H1 (cell line): ENCODE data around the gene PPEF2. TPM values are rescaled to one million over a fixed set of nuclear protein-coding genes. Genes with fewer than 3 reads are reported as not detected.

Source experiments
- CTCF ChIA-PET: fragments of 300-600 bp; sonication (Branson Sonifier 250); formaldehyde crosslinking; loops from one replicate; lab custom pipeline; 2021; ENCODE audit not compliant: partially characterized antibody; lab: Charles Lee
- POLR2A ChIA-PET: fragments of 300-600 bp; sonication (Branson Sonifier 250); formaldehyde crosslinking; loops from one replicate; lab custom pipeline; 2021; ENCODE audit warnings: inconsistent platforms; ENCODE audit not compliant: partially characterized antibody; lab: Charles Lee
- DNase-seq, 2 experiments: peaks; one replicate each; pipeline versions ENCODE4 v3.0.0 to v3.0.0-alpha.2; 2010 to 2022; ENCODE audit warnings: low spot score in 2 of 2, low read depth in 1 of 2, mixed read lengths in 1 of 2
- FAIRE-seq: peaks from 2 replicates; lab custom pipeline; 2011; peaks lifted over from hg19 to GRCh38; lab: Jason Lieb, UNC
- H2AFZ ChIP-seq: 2 replicates; pipeline ENCODE4 v1.8.1; 2012; ENCODE audit warnings: low read length, inconsistent platforms
- H2AK5ac ChIP-seq: 2 replicates; pipeline ENCODE4 v1.6.1; 2013; ENCODE audit warnings: low read depth, low read length
- H2BK120ac ChIP-seq: replicated peaks from 2 replicates; pipeline ENCODE3; 2013; ENCODE audit warnings: low read depth, low read length, inconsistent platforms
- H2BK12ac ChIP-seq: 2 replicates; pipeline ENCODE4 v1.6.1; 2013; ENCODE audit warnings: low read depth, low read length
- H2BK15ac ChIP-seq: 2 replicates; pipeline ENCODE4 v1.6.1; 2013; ENCODE audit warnings: low read length
- H2BK20ac ChIP-seq: 2 replicates; pipeline ENCODE4 v1.6.1; 2013; ENCODE audit warnings: low read length
- H2BK5ac ChIP-seq: 2 replicates; pipeline ENCODE4 v1.6.1; 2013; ENCODE audit warnings: low read depth, low read length
- H3K14ac ChIP-seq: 2 replicates; pipeline ENCODE4 v1.6.1; 2013; ENCODE audit warnings: inconsistent platforms; ENCODE audit not compliant: insufficient read length
- H3K18ac ChIP-seq: 2 replicates; pipeline ENCODE4 v1.6.1; 2013; ENCODE audit warnings: low read length; ENCODE audit errors: extremely low read depth
- H3K23ac ChIP-seq: 2 replicates; pipeline ENCODE4 v1.6.1; 2013; ENCODE audit warnings: inconsistent platforms; ENCODE audit not compliant: insufficient read length
- H3K23me2 ChIP-seq: 2 replicates; pipeline ENCODE4 v1.6.1; 2013; ENCODE audit warnings: low read depth, low read length
- H3K27ac ChIP-seq: 2 replicates; pipeline ENCODE4 v1.6.1; 2011; ENCODE audit warnings: low read depth, low read length, inconsistent platforms
- H3K27me3 ChIP-seq, 4 experiments: replicated peaks in 1 of 4; 1 replicate in 1 of 4; 2 replicates in 3 of 4; pipeline versions ENCODE4 v1.6.1 to v1.8.1; 2011 to 2013; ENCODE audit warnings: low read length in 3 of 4, mild to moderate bottlenecking in 3 of 4, inconsistent platforms in 2 of 4, mixed read lengths in 2 of 4, moderate library complexity in 1 of 4; ENCODE audit not compliant: control insufficient read depth in 3 of 4, insufficient read depth in 3 of 4; ENCODE audit errors: extremely low read depth in 1 of 4
- H3K36me3 ChIP-seq, 4 experiments: 2 replicates each; pipeline versions ENCODE4 v1.6.1 to v1.8.1; 2011 to 2013; ENCODE audit warnings: mild to moderate bottlenecking in 4 of 4, low read length in 3 of 4, moderate library complexity in 2 of 4, control low read depth in 1 of 4, inconsistent platforms in 1 of 4; ENCODE audit not compliant: insufficient read depth in 4 of 4, control insufficient read depth in 2 of 4
- H3K4ac ChIP-seq: replicated peaks from 2 replicates; pipeline ENCODE3; 2013; ENCODE audit warnings: low read length, low read depth, mixed read lengths, inconsistent platforms; ENCODE audit not compliant: insufficient read length
- H3K4me1 ChIP-seq, 4 experiments: replicated peaks in 1 of 4; 1 replicate in 1 of 4; 2 replicates in 3 of 4; pipeline versions ENCODE4 v1.6.1 to v1.8.1; 2011 to 2013; ENCODE audit warnings: low read length in 3 of 4, inconsistent platforms in 2 of 4, mixed read lengths in 1 of 4; ENCODE audit not compliant: insufficient read depth in 4 of 4, control insufficient read depth in 3 of 4
- H3K4me2 ChIP-seq, 2 experiments: 2 replicates each; pipeline versions ENCODE4 v1.6.1 to v1.8.1; 2011 to 2013; ENCODE audit warnings: low read depth in 2 of 2, low read length in 2 of 2, control low read depth in 1 of 2, inconsistent platforms in 1 of 2, mild to moderate bottlenecking in 1 of 2; ENCODE audit not compliant: insufficient read depth in 1 of 2
- H3K4me3 ChIP-seq, 4 experiments: fragments of 200-600, 300-600 bp in 1 of 4; sonication (generic), shearing (Covaris generic), sonication (Bioruptor Twin) in 1 of 4; 2 replicates each; pipeline versions ENCODE4 v1.5.1 to v1.8.1; 2011 to 2016; ENCODE audit warnings: low read length in 4 of 4, low read depth in 3 of 4, control low read depth in 2 of 4, inconsistent platforms in 2 of 4, mild to moderate bottlenecking in 2 of 4, mixed read lengths in 1 of 4, moderate library complexity in 1 of 4; ENCODE audit not compliant: insufficient read depth in 2 of 4; ENCODE audit errors: extremely low read depth in 1 of 4
- H3K56ac ChIP-seq: replicated peaks from 2 replicates; pipeline ENCODE3; 2013; ENCODE audit warnings: low read depth, mild to moderate bottlenecking, mixed read lengths, low read length, inconsistent platforms; ENCODE audit not compliant: insufficient read length
- H3K79me1 ChIP-seq: 2 replicates; pipeline ENCODE4 v1.6.1; 2013; ENCODE audit warnings: low read depth, low read length, control low read depth
- H3K79me2 ChIP-seq, 2 experiments: 2 replicates each; pipeline versions ENCODE4 v1.6.1 to v1.8.1; 2012 to 2013; ENCODE audit warnings: low read length in 2 of 2, mild to moderate bottlenecking in 2 of 2, inconsistent platforms in 1 of 2; ENCODE audit not compliant: insufficient read depth in 2 of 2, control insufficient read depth in 1 of 2
- H3K9ac ChIP-seq, 4 experiments: replicated peaks in 1 of 4; 1 replicate in 1 of 4; 2 replicates in 3 of 4; pipeline versions ENCODE4 v1.6.1 to v1.8.1; 2011 to 2013; ENCODE audit warnings: low read depth in 3 of 4, low read length in 3 of 4, control low read depth in 2 of 4, mild to moderate bottlenecking in 2 of 4, moderate library complexity in 2 of 4, inconsistent platforms in 1 of 4; ENCODE audit errors: extremely low read depth in 1 of 4
- H3K9me3 ChIP-seq, 2 experiments: 2 replicates each; pipeline versions ENCODE4 v1.6.1 to v1.8.1; 2012 to 2013; ENCODE audit warnings: mild to moderate bottlenecking in 2 of 2, moderate library complexity in 2 of 2, control low read depth in 1 of 2, inconsistent platforms in 1 of 2, low read depth in 1 of 2, low read length in 1 of 2, mixed read lengths in 1 of 2; ENCODE audit not compliant: insufficient read depth in 2 of 2
- H4K20me1 ChIP-seq, 2 experiments: replicated peaks in 1 of 2; 2 replicates each; pipeline versions ENCODE3 to v1.8.1; 2011 to 2013; ENCODE audit warnings: inconsistent platforms in 2 of 2, low read length in 2 of 2, mild to moderate bottlenecking in 1 of 2; ENCODE audit not compliant: insufficient read depth in 2 of 2, control insufficient read depth in 1 of 2
- H4K5ac ChIP-seq: 2 replicates; pipeline ENCODE4 v1.6.1; 2013; ENCODE audit warnings: low read length, low read depth, mixed read lengths, inconsistent platforms; ENCODE audit not compliant: insufficient read length
- H4K8ac ChIP-seq: 2 replicates; pipeline ENCODE4 v1.8.0; 2013; ENCODE audit warnings: mild to moderate bottlenecking, moderate library complexity, low read length, inconsistent platforms; ENCODE audit not compliant: insufficient read depth; ENCODE audit errors: extremely low read depth
- H4K91ac ChIP-seq: replicated peaks from 2 replicates; pipeline ENCODE3; 2013; ENCODE audit warnings: low read length, mixed read lengths, inconsistent platforms; ENCODE audit not compliant: insufficient read length
- CTBP2 ChIP-seq: IDR thresholded peaks from 2 replicates; pipeline ENCODE4 v1.7.0; 2011; ENCODE audit warnings: borderline replicate concordance, mild to moderate bottlenecking, moderate library complexity, mixed read lengths, low read length; ENCODE audit not compliant: insufficient read depth, insufficient read length
- JUN ChIP-seq: IDR thresholded peaks from 2 replicates; pipeline ENCODE4 v1.6.1; 2011; ENCODE audit warnings: low read depth, mild to moderate bottlenecking, improper control_type of control experiment, low read length
- RFX5 ChIP-seq: IDR thresholded peaks from 2 replicates; pipeline ENCODE4 v1.6.1; 2011; ENCODE audit warnings: low read depth, low read length, improper control_type of control experiment, borderline replicate concordance
- SP1 ChIP-seq: IDR thresholded peaks from 2 replicates; pipeline ENCODE4 v1.6.1; 2011; ENCODE audit warnings: low read depth, low read length
- SRF ChIP-seq: IDR thresholded peaks from 2 replicates; pipeline ENCODE4 v1.6.1; 2011; ENCODE audit warnings: mild to moderate bottlenecking, low read depth, low read length, moderate library complexity
- WGBS, 2 experiments: shearing (Covaris generic) in 1 of 2; methylation state at CpG; one replicate each; pipeline versions ENCODE4 v1.1.6 to v1.1.7; 2013 to 2015; ENCODE audit warnings: low lambda C conversion rate in 2 of 2, mixed read lengths in 2 of 2, inconsistent platforms in 1 of 2, low coverage in 1 of 2, missing lambda C conversion rate in 1 of 2; ENCODE audit not compliant: insufficient replicate concordance in 2 of 2, insufficient coverage in 1 of 2, insufficient read length in 1 of 2; ENCODE audit errors: extremely low coverage in 1 of 2, missing lambda C conversion rate in 1 of 2; 5-methylcytosine and 5-hydroxymethylcytosine counted together
- long read RNA-seq, 2 experiments: library from RNA in 1 of 2; library from capped mRNA in 1 of 2; stranded (forward); transcript quantifications; one replicate each; pipeline ENCODE4 v2.0.0, GENCODE V29; 2021; ENCODE audit warnings: inconsistent platforms in 1 of 2
- polyA minus RNA-seq, 3 experiments: library from RNA; depleted of rRNA, polyadenylated mRNA; stranded (reverse); fragments of >200 nt; gene quantifications; 1 replicate in 2 of 3; 2 replicates in 1 of 3; pipeline ENCODE4 v1.2.3, GENCODE V29; 2011
- polyA plus RNA-seq, 7 experiments: library from polyadenylated mRNA; depleted of rRNA in 3 of 7; stranded (reverse) in 5 of 7; unstranded in 2 of 7; fragments of >200 nt in 5 of 7; fragments of 200-250 nt in 2 of 7; gene quantifications; 1 replicate in 5 of 7; 2 replicates in 1 of 7; 4 replicates in 1 of 7; pipeline versions ENCODE4 v1.2.1 to v1.2.3, GENCODE V29; 2011 to 2013; ENCODE audit warnings: missing spikeins in 2 of 7, mixed read lengths in 2 of 7
- total RNA-seq: library from RNA; stranded (reverse); fragmentation: NEBNext Ultra II Directional; extraction: Animal tissue kit (Norgen Biotek cat#: 25700); gene quantifications from 2 replicates; pipeline ENCODE4 v1.2.1, GENCODE V29; 2021
- TF ChIP-seq, protein P1 (sequence below): IDR thresholded peaks from 2 replicates; pipeline ENCODE4 v1.6.1; 2012; ENCODE audit warnings: inconsistent platforms

PPEF2 gene, protein sequence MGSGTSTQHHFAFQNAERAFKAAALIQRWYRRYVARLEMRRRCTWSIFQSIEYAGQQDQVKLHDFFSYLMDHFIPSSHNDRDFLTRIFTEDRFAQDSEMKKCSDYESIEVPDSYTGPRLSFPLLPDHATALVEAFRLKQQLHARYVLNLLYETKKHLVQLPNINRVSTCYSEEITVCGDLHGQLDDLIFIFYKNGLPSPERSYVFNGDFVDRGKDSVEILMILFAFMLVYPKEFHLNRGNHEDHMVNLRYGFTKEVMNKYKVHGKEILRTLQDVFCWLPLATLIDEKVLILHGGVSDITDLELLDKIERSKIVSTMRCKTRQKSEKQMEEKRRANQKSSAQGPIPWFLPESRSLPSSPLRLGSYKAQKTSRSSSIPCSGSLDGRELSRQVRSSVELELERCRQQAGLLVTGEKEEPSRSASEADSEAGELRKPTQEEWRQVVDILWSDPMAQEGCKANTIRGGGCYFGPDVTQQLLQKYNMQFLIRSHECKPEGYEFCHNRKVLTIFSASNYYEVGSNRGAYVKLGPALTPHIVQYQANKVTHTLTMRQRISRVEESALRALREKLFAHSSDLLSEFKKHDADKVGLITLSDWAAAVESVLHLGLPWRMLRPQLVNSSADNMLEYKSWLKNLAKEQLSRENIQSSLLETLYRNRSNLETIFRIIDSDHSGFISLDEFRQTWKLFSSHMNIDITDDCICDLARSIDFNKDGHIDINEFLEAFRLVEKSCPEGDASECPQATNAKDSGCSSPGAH
- total RNA-seq, result not detected in 2 replicates
- 0.03 TPM in 1 of 2 replicates, not detected in the other for polyA plus RNA-seq (2011; rRNA removed)
- polyA plus RNA-seq (2011; cell fraction: cytosol; rRNA removed), result 0.10 TPM
- polyA plus RNA-seq (2011; cell fraction: nucleus; rRNA removed), result 0.13 TPM
- not detected in 4 replicates for polyA plus RNA-seq (2012, experiment 1 of 2)
- polyA plus RNA-seq (2012, experiment 2 of 2), result not detected
- 0.02 TPM for polyA plus RNA-seq (2013, experiment 1 of 2)
- polyA plus RNA-seq (2013, experiment 2 of 2), result 0.02 TPM
- polyA minus RNA-seq (2011; rRNA and poly(A)+ RNA removed), result not detected in 2 replicates
- not detected for polyA minus RNA-seq (2011; cell fraction: cytosol; rRNA and poly(A)+ RNA removed)
- not detected for polyA minus RNA-seq (2011; cell fraction: nucleus; rRNA and poly(A)+ RNA removed)
- long read RNA-seq, experiment 1, result 0 reads
- long read RNA-seq, experiment 2, result 0 reads

DNA sequence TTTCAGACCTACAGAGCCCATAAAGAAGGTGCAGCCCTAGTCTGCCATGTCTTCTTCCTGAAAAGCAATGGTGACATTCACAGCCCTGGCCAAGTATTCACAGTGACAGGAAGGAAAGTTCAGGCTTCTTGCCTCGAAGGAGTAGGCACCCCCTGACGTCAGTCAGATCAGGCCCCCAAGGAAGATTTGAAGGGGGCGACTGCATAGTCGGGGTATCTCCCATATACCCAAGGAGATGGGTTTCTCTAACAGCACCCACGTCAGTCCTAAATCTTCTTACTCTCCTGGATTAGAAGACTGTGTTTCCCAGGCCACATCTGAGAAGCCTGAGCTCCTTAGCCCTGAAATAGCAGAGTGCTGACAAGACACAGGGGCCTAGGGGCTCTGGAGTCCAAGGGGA is at the start of gene PPEF2:
TSS of gene PPEF2 (minus strand) at position 101 of the 400 bp plus-strand sequence. CDS start 6,127 bp downstream, outside the sequence.
- Histone ChIP-seq H3K79me1 (no peaks in the 10 kb centered on the region), H4K8ac (no peak within 1 kb of the TSS), H3K4me1 (peaks cover 0 to 4% (median 0%) of the 10 kb centered on the region in 4 experiments; a peak in 1 of 7 replicates), H3K4me3 (no peak within 1 kb of the TSS), H3K23me2 (no peaks in the 10 kb centered on the region), H2BK15ac (no peak within 1 kb of the TSS), H2BK12ac (no peak within 1 kb of the TSS), H3K56ac (no peak within 1 kb of the TSS), H3K27ac (no peak within 1 kb of the TSS), H4K5ac (no peak within 1 kb of the TSS), H3K27me3 (no peaks in the 10 kb centered on the region), H3K9me3 (no peaks in the 10 kb centered on the region; a peak in 1 of 4 replicates), H3K4ac (no peak within 1 kb of the TSS), H3K18ac (no peak within 1 kb of the TSS), H2BK120ac (no peak within 1 kb of the TSS), H3K9ac (no peak within 1 kb of the TSS), H3K36me3 (no peaks in the 10 kb centered on the region), H2AFZ (peak within 1 kb of the TSS; percentile 12; the same call in 1 of the 2 replicates), H3K14ac (no peak within 1 kb of the TSS), H2AK5ac (no peak within 1 kb of the TSS), H3K4me2 (no peak within 1 kb of the TSS), H4K20me1 (no peaks in the 10 kb centered on the region), H2BK20ac (no peak within 1 kb of the TSS), H4K91ac (no peak within 1 kb of the TSS), H2BK5ac (no peak within 1 kb of the TSS), H3K23ac (no peak within 1 kb of the TSS), H3K79me2 (no peaks in the 10 kb centered on the region)
- FAIRE-seq (no peak), DNase-seq (no peak)
- ChIA-PET POLR2A (no interaction called here), CTCF (interaction anchor here (0.5 to 11.3 kb wide), 5 partner anchors 8 to 37 kb away, joined by 3 to 144 read pairs (median 4); no protein-coding TSS in a partner anchor)
- 87% methylated on average over 5 of the region's 5 CpGs; no CpG with 5 or more reads in 1 of the 2 experiments for WGBS, 2 experiments
- TF ChIP-seq, protein P1, sequence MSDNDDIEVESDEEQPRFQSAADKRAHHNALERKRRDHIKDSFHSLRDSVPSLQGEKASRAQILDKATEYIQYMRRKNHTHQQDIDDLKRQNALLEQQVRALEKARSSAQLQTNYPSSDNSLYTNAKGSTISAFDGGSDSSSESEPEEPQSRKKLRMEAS, result no peak
- TF ChIP-seq RFX5 (no peak), JUN (no peak), SP1 (no peak), SRF (no peak), CTBP2 (no peak)
